ENCODE results near the gene MCC.

DNA sequence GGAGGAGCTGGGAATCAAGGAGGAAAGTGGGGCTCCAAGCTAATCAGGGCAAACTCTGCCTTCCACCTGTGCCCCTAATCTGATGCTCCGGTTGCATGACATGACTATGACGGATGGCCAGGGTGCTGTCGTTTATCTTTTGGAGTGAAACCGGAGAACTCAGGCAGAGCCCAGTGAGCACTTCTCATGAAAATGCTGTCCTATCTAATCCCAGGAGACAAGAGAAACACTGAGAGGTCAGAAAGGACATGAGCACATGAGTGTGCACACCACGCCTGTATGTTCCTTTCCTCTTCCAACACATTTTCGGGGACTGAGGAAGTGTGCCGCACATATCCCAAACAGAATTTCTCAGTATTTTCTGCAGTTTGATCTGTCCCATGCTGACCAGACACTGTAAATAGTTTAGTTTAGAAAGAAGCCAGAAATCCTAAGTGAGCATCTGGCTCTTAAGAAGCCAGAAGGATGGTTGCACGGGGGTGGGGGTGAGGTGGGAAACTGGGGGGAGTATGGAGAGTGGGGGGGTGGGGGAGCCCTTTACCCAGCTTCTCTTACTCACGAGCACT is 270.6 kb downstream of the MCC start:
- no peak for TF ChIP-seq POLR2A (IDR thresholded peaks at IDR 0.05)
- TF ChIP-seq, protein P1, sequence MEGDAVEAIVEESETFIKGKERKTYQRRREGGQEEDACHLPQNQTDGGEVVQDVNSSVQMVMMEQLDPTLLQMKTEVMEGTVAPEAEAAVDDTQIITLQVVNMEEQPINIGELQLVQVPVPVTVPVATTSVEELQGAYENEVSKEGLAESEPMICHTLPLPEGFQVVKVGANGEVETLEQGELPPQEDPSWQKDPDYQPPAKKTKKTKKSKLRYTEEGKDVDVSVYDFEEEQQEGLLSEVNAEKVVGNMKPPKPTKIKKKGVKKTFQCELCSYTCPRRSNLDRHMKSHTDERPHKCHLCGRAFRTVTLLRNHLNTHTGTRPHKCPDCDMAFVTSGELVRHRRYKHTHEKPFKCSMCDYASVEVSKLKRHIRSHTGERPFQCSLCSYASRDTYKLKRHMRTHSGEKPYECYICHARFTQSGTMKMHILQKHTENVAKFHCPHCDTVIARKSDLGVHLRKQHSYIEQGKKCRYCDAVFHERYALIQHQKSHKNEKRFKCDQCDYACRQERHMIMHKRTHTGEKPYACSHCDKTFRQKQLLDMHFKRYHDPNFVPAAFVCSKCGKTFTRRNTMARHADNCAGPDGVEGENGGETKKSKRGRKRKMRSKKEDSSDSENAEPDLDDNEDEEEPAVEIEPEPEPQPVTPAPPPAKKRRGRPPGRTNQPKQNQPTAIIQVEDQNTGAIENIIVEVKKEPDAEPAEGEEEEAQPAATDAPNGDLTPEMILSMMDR (IDR thresholded peaks at IDR 0.05), result no peak
